ENCODE data around the gene THRAP3.

Gene THRAP3

DNA sequence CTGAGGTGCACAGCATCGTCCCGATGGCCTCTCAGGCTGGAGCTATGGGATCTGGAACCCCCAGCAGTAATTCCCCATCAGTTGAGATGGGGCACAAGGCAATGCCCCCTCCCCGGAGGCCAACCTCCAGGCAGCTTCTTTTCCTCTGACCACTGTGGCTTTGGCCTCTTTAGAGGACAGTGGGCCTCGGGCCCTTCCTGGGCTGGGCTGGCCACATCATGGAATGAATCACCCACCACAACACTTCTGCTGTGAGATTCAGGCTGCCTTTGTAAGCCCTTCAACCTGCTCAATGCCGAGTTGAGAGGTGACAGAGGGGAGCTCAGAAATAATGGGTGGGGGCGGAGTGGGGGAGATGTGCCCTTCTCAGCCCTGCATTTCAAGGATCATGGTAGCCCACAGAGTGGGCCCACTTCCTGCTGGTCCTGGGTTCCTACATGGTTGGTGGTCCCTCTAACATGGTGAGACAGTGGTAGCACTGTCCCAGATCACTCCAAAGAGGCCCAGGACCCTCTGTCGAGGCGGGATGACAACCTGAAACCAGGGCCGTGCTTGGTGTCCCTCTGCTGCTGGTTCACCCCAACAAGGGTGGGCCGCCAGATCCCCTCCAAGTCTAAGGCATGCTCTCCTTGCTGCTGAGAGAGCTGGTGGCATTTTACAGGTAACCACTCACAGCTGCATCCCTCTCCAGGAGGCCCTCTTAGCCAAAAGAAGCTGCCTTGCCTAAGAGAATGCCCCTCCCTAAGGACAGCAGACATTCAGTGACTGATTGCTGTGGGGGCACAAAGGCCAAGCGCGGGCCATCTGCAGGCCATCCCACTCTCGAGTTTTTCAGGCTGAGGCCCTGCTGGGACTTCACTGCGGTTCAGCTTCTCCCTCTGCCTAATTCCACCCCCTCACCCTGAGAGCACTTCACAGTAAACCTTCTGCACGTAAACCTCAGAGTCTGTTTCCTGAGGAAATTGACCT is 129.0 kb downstream of the THRAP3 start:
- peak; percentile 78 for DNase-seq (ENCODE audit: low spot score)

DNA sequence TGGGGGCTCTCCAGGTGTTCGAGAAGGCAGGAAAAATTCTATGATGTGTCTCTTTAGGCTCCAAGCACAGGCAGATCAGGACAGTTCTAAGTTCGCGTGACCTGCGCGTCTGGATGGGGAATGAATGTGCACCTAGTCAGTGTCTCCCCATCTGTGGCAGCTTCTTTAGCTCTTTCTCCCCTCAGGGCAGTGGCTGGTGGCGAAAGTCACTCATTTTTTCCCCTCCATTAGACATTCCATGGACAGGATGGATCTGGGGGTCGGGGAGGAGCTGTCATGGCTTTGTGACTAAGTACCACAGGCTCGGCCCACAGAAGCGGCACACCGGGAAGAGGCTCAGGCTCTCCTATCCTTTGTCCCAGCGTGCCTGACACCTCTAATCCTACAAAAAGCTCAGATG is 130.2 kb downstream of the THRAP3 start:
- no peak for DNase-seq (ENCODE audit: low spot score)
